COLO829 (cell line): ENCODE data around the gene ELAVL2.

Experiments
- DNase-seq: peaks from one replicate; pipeline ENCODE4 v3.0.0; 2012; ENCODE audit warnings: low spot score

Gene ELAVL2

GRCh38 chr9:23821375-23822181 is 4.5 kb downstream of the ELAVL2 start:
- no peak for DNase-seq

- DNase-seq, result no peak
Measured at GRCh38 chr9:23820451-23821374, 5.3 kb downstream of the ELAVL2 start.

GRCh38 chr9:23819403-23819802 is 6.6 kb downstream of the ELAVL2 start:
- no peak for DNase-seq

- DNase-seq, result no peak
Measured at GRCh38 chr9:23814243-23814642, 11.8 kb downstream of the ELAVL2 start.

GRCh38 chr9:23812673-23813072 is 13.4 kb downstream of the ELAVL2 start:
- no peak for DNase-seq

GRCh38 chr9:23811633-23812032 is 14.4 kb downstream of the ELAVL2 start:
- no peak for DNase-seq

GRCh38 chr9:23803216-23803615 is 22.8 kb downstream of the ELAVL2 start:
- DNase-seq, result no peak

- no peak for DNase-seq
Measured at GRCh38 chr9:23801523-23801922, 24.5 kb downstream of the ELAVL2 start.

- no peak for DNase-seq
Measured at GRCh38 chr9:23799521-23799920, 26.5 kb downstream of the ELAVL2 start.

- DNase-seq, result no peak
Measured at GRCh38 chr9:23798325-23798724, 27.7 kb downstream of the ELAVL2 start.

- no peak for DNase-seq
Measured at GRCh38 chr9:23796209-23796608, 29.8 kb downstream of the ELAVL2 start.

- DNase-seq, result no peak
Measured at GRCh38 chr9:23790351-23791260, 35.4 kb downstream of the ELAVL2 start.

GRCh38 chr9:23789529-23790254 is 36.3 kb downstream of the ELAVL2 start:
- no peak for DNase-seq

GRCh38 chr9:23784962-23785361 is 41.1 kb downstream of the ELAVL2 start:
- no peak for DNase-seq

- no peak for DNase-seq
Measured at GRCh38 chr9:23783509-23783908, 42.5 kb downstream of the ELAVL2 start.

- DNase-seq, result no peak
Measured at GRCh38 chr9:23779220-23779619, 46.8 kb downstream of the ELAVL2 start.

- no peak for DNase-seq
Measured at GRCh38 chr9:23777328-23777727, 48.7 kb downstream of the ELAVL2 start.

GRCh38 chr9:23775549-23775948 is 50.5 kb downstream of the ELAVL2 start:
- no peak for DNase-seq

- DNase-seq, result no peak
Measured at GRCh38 chr9:23774266-23774665, 51.8 kb downstream of the ELAVL2 start.

- no peak for DNase-seq
Measured at GRCh38 chr9:23772385-23772783, 53.7 kb downstream of the ELAVL2 start.

GRCh38 chr9:23771746-23772384 is 54.2 kb downstream of the ELAVL2 start:
- DNase-seq, result no peak
